H1 (cell line): ENCODE data around the gene MYO15A. TPM values are rescaled to one million over a fixed set of nuclear protein-coding genes. Genes with fewer than 3 reads are reported as not detected.

Experiments
- CTCF ChIA-PET: fragments of 300-600 bp; sonication (Branson Sonifier 250); formaldehyde crosslinking; loops from one replicate; lab custom pipeline; 2021; ENCODE audit not compliant: partially characterized antibody; lab: Charles Lee
- POLR2A ChIA-PET: fragments of 300-600 bp; sonication (Branson Sonifier 250); formaldehyde crosslinking; loops from one replicate; lab custom pipeline; 2021; ENCODE audit warnings: inconsistent platforms; ENCODE audit not compliant: partially characterized antibody; lab: Charles Lee
- DNase-seq, 2 experiments: peaks; one replicate each; pipeline versions ENCODE4 v3.0.0 to v3.0.0-alpha.2; 2010 to 2022; ENCODE audit warnings: low spot score in 2 of 2, low read depth in 1 of 2, mixed read lengths in 1 of 2
- FAIRE-seq: peaks from 2 replicates; lab custom pipeline; 2011; peaks lifted over from hg19 to GRCh38; lab: Jason Lieb, UNC
- H2AFZ ChIP-seq: 2 replicates; pipeline ENCODE4 v1.8.1; 2012; ENCODE audit warnings: low read length, inconsistent platforms
- H2AK5ac ChIP-seq: 2 replicates; pipeline ENCODE4 v1.6.1; 2013; ENCODE audit warnings: low read depth, low read length
- H2BK120ac ChIP-seq: replicated peaks from 2 replicates; pipeline ENCODE3; 2013; ENCODE audit warnings: low read depth, low read length, inconsistent platforms
- H2BK12ac ChIP-seq: 2 replicates; pipeline ENCODE4 v1.6.1; 2013; ENCODE audit warnings: low read depth, low read length
- H2BK15ac ChIP-seq: 2 replicates; pipeline ENCODE4 v1.6.1; 2013; ENCODE audit warnings: low read length
- H2BK20ac ChIP-seq: 2 replicates; pipeline ENCODE4 v1.6.1; 2013; ENCODE audit warnings: low read length
- H2BK5ac ChIP-seq: 2 replicates; pipeline ENCODE4 v1.6.1; 2013; ENCODE audit warnings: low read depth, low read length
- H3K14ac ChIP-seq: 2 replicates; pipeline ENCODE4 v1.6.1; 2013; ENCODE audit warnings: inconsistent platforms; ENCODE audit not compliant: insufficient read length
- H3K18ac ChIP-seq: 2 replicates; pipeline ENCODE4 v1.6.1; 2013; ENCODE audit warnings: low read length; ENCODE audit errors: extremely low read depth
- H3K23ac ChIP-seq: 2 replicates; pipeline ENCODE4 v1.6.1; 2013; ENCODE audit warnings: inconsistent platforms; ENCODE audit not compliant: insufficient read length
- H3K23me2 ChIP-seq: 2 replicates; pipeline ENCODE4 v1.6.1; 2013; ENCODE audit warnings: low read depth, low read length
- H3K27ac ChIP-seq: 2 replicates; pipeline ENCODE4 v1.6.1; 2011; ENCODE audit warnings: low read depth, low read length, inconsistent platforms
- H3K27me3 ChIP-seq, 4 experiments: replicated peaks in 1 of 4; 1 replicate in 1 of 4; 2 replicates in 3 of 4; pipeline versions ENCODE4 v1.6.1 to v1.8.1; 2011 to 2013; ENCODE audit warnings: low read length in 3 of 4, mild to moderate bottlenecking in 3 of 4, inconsistent platforms in 2 of 4, mixed read lengths in 2 of 4, moderate library complexity in 1 of 4; ENCODE audit not compliant: control insufficient read depth in 3 of 4, insufficient read depth in 3 of 4; ENCODE audit errors: extremely low read depth in 1 of 4
- H3K36me3 ChIP-seq, 4 experiments: 2 replicates each; pipeline versions ENCODE4 v1.6.1 to v1.8.1; 2011 to 2013; ENCODE audit warnings: mild to moderate bottlenecking in 4 of 4, low read length in 3 of 4, moderate library complexity in 2 of 4, control low read depth in 1 of 4, inconsistent platforms in 1 of 4; ENCODE audit not compliant: insufficient read depth in 4 of 4, control insufficient read depth in 2 of 4
- H3K4ac ChIP-seq: replicated peaks from 2 replicates; pipeline ENCODE3; 2013; ENCODE audit warnings: low read length, low read depth, mixed read lengths, inconsistent platforms; ENCODE audit not compliant: insufficient read length
- H3K4me1 ChIP-seq, 4 experiments: replicated peaks in 1 of 4; 1 replicate in 1 of 4; 2 replicates in 3 of 4; pipeline versions ENCODE4 v1.6.1 to v1.8.1; 2011 to 2013; ENCODE audit warnings: low read length in 3 of 4, inconsistent platforms in 2 of 4, mixed read lengths in 1 of 4; ENCODE audit not compliant: insufficient read depth in 4 of 4, control insufficient read depth in 3 of 4
- H3K4me2 ChIP-seq, 2 experiments: 2 replicates each; pipeline versions ENCODE4 v1.6.1 to v1.8.1; 2011 to 2013; ENCODE audit warnings: low read depth in 2 of 2, low read length in 2 of 2, control low read depth in 1 of 2, inconsistent platforms in 1 of 2, mild to moderate bottlenecking in 1 of 2; ENCODE audit not compliant: insufficient read depth in 1 of 2
- H3K4me3 ChIP-seq, 4 experiments: fragments of 200-600, 300-600 bp in 1 of 4; sonication (generic), shearing (Covaris generic), sonication (Bioruptor Twin) in 1 of 4; 2 replicates each; pipeline versions ENCODE4 v1.5.1 to v1.8.1; 2011 to 2016; ENCODE audit warnings: low read length in 4 of 4, low read depth in 3 of 4, control low read depth in 2 of 4, inconsistent platforms in 2 of 4, mild to moderate bottlenecking in 2 of 4, mixed read lengths in 1 of 4, moderate library complexity in 1 of 4; ENCODE audit not compliant: insufficient read depth in 2 of 4; ENCODE audit errors: extremely low read depth in 1 of 4
- H3K56ac ChIP-seq: replicated peaks from 2 replicates; pipeline ENCODE3; 2013; ENCODE audit warnings: low read depth, mild to moderate bottlenecking, mixed read lengths, low read length, inconsistent platforms; ENCODE audit not compliant: insufficient read length
- H3K79me1 ChIP-seq: 2 replicates; pipeline ENCODE4 v1.6.1; 2013; ENCODE audit warnings: low read depth, low read length, control low read depth
- H3K79me2 ChIP-seq, 2 experiments: 2 replicates each; pipeline versions ENCODE4 v1.6.1 to v1.8.1; 2012 to 2013; ENCODE audit warnings: low read length in 2 of 2, mild to moderate bottlenecking in 2 of 2, inconsistent platforms in 1 of 2; ENCODE audit not compliant: insufficient read depth in 2 of 2, control insufficient read depth in 1 of 2
- H3K9ac ChIP-seq, 4 experiments: replicated peaks in 1 of 4; 1 replicate in 1 of 4; 2 replicates in 3 of 4; pipeline versions ENCODE4 v1.6.1 to v1.8.1; 2011 to 2013; ENCODE audit warnings: low read depth in 3 of 4, low read length in 3 of 4, control low read depth in 2 of 4, mild to moderate bottlenecking in 2 of 4, moderate library complexity in 2 of 4, inconsistent platforms in 1 of 4; ENCODE audit errors: extremely low read depth in 1 of 4
- H3K9me3 ChIP-seq, 2 experiments: 2 replicates each; pipeline versions ENCODE4 v1.6.1 to v1.8.1; 2012 to 2013; ENCODE audit warnings: mild to moderate bottlenecking in 2 of 2, moderate library complexity in 2 of 2, control low read depth in 1 of 2, inconsistent platforms in 1 of 2, low read depth in 1 of 2, low read length in 1 of 2, mixed read lengths in 1 of 2; ENCODE audit not compliant: insufficient read depth in 2 of 2
- H4K20me1 ChIP-seq, 2 experiments: replicated peaks in 1 of 2; 2 replicates each; pipeline versions ENCODE3 to v1.8.1; 2011 to 2013; ENCODE audit warnings: inconsistent platforms in 2 of 2, low read length in 2 of 2, mild to moderate bottlenecking in 1 of 2; ENCODE audit not compliant: insufficient read depth in 2 of 2, control insufficient read depth in 1 of 2
- H4K5ac ChIP-seq: 2 replicates; pipeline ENCODE4 v1.6.1; 2013; ENCODE audit warnings: low read length, low read depth, mixed read lengths, inconsistent platforms; ENCODE audit not compliant: insufficient read length
- H4K8ac ChIP-seq: 2 replicates; pipeline ENCODE4 v1.8.0; 2013; ENCODE audit warnings: mild to moderate bottlenecking, moderate library complexity, low read length, inconsistent platforms; ENCODE audit not compliant: insufficient read depth; ENCODE audit errors: extremely low read depth
- H4K91ac ChIP-seq: replicated peaks from 2 replicates; pipeline ENCODE3; 2013; ENCODE audit warnings: low read length, mixed read lengths, inconsistent platforms; ENCODE audit not compliant: insufficient read length
- CTBP2 ChIP-seq: IDR thresholded peaks from 2 replicates; pipeline ENCODE4 v1.7.0; 2011; ENCODE audit warnings: borderline replicate concordance, mild to moderate bottlenecking, moderate library complexity, mixed read lengths, low read length; ENCODE audit not compliant: insufficient read depth, insufficient read length
- FOSL1 ChIP-seq: IDR thresholded peaks from 2 replicates; pipeline ENCODE4 v1.6.1; 2011; ENCODE audit warnings: mild to moderate bottlenecking, low read depth, low read length, moderate library complexity; ENCODE audit not compliant: insufficient read depth
- POLR2AphosphoS5 ChIP-seq: IDR thresholded peaks from 2 replicates; pipeline ENCODE4 v1.6.1; 2011; ENCODE audit warnings: low read depth, low read length
- POU5F1 ChIP-seq: IDR thresholded peaks from 2 replicates; pipeline ENCODE4 v1.6.1; 2011; ENCODE audit warnings: low read depth, mild to moderate bottlenecking, low read length, moderate library complexity
- SIRT6 ChIP-seq: IDR thresholded peaks from one replicate; pipeline ENCODE4 v1.7.1; 2012; ENCODE audit warnings: low read length, inconsistent platforms
- TAF7 ChIP-seq: optimal IDR thresholded peaks from 2 replicates; pipeline ENCODE3; 2011; ENCODE audit warnings: low read depth, mild to moderate bottlenecking, inconsistent platforms, low read length, moderate library complexity, borderline replicate concordance
- WGBS, 2 experiments: shearing (Covaris generic) in 1 of 2; methylation state at CpG; one replicate each; pipeline versions ENCODE4 v1.1.6 to v1.1.7; 2013 to 2015; ENCODE audit warnings: low lambda C conversion rate in 2 of 2, mixed read lengths in 2 of 2, inconsistent platforms in 1 of 2, low coverage in 1 of 2, missing lambda C conversion rate in 1 of 2; ENCODE audit not compliant: insufficient replicate concordance in 2 of 2, insufficient coverage in 1 of 2, insufficient read length in 1 of 2; ENCODE audit errors: extremely low coverage in 1 of 2, missing lambda C conversion rate in 1 of 2; 5-methylcytosine and 5-hydroxymethylcytosine counted together
- polyA plus RNA-seq, 7 experiments: library from polyadenylated mRNA; depleted of rRNA in 3 of 7; stranded (reverse) in 5 of 7; unstranded in 2 of 7; fragments of >200 nt in 5 of 7; fragments of 200-250 nt in 2 of 7; gene quantifications; 1 replicate in 5 of 7; 2 replicates in 1 of 7; 4 replicates in 1 of 7; pipeline versions ENCODE4 v1.2.1 to v1.2.3, GENCODE V29; 2011 to 2013; ENCODE audit warnings: missing spikeins in 2 of 7, mixed read lengths in 2 of 7
- total RNA-seq: library from RNA; stranded (reverse); fragmentation: NEBNext Ultra II Directional; extraction: Animal tissue kit (Norgen Biotek cat#: 25700); gene quantifications from 2 replicates; pipeline ENCODE4 v1.2.1, GENCODE V29; 2021

Gene MYO15A
- total and polyA plus RNA-seq, 2 of the 8 experiments (the other 6 are each of a cell fraction or from before 2014, with no cell fraction given): 1.6 to 4.2 TPM

- no peak for DNase-seq
- no peak overlapping the region for H4K8ac ChIP-seq
- no peak overlapping the region for H2AK5ac ChIP-seq
- H3K9me3 ChIP-seq: no peaks in the 10 kb centered on the region
- no peak overlapping the region for H3K4me2 ChIP-seq
- H3K18ac ChIP-seq: no peak overlapping the region
- ChIA-PET CTCF (interaction anchor here (1.1 to 8.5 kb wide), 7 partner anchors 8 to 67 kb away, joined by 3 to 78 read pairs (median 4); no protein-coding TSS in a partner anchor), POLR2A (interaction anchor here (1.6 kb wide), 1 partner anchor 22 kb away, joined by 6 read pairs; the partner anchor contains the start of gene ALKBH5)
- H3K56ac ChIP-seq: no peak overlapping the region
- H3K4me3 ChIP-seq: no peak overlapping the region
- no peak overlapping the region for H3K4ac ChIP-seq
- peaks cover 0 to 32% of the 10 kb centered on the region in 2 experiments; a peak in 2 of 4 replicates for H3K79me2 ChIP-seq
- no peak overlapping the region for H2BK15ac ChIP-seq
- H3K14ac ChIP-seq: no peak overlapping the region
- H3K9ac ChIP-seq: no peak overlapping the region
- no peaks in the 10 kb centered on the region for H3K23me2 ChIP-seq
- no peak for TF ChIP-seq SIRT6
- no peak for TF ChIP-seq POLR2AphosphoS5
- TF ChIP-seq TAF7: no peak
- TF ChIP-seq POU5F1: no peak
- TF ChIP-seq CTBP2: no peak
- no peak for TF ChIP-seq FOSL1
- no peak overlapping the region for H4K5ac ChIP-seq
- no peak overlapping the region for H4K91ac ChIP-seq
- peaks cover 6 to 43% (median 19%) of the 10 kb centered on the region in 4 experiments; a peak in 6 of 8 replicates for H3K36me3 ChIP-seq
- no peaks in the 10 kb centered on the region for H3K27me3 ChIP-seq
- peaks cover 0 to 8% (median 3%) of the 10 kb centered on the region in 4 experiments; a peak in 5 of 7 replicates for H3K4me1 ChIP-seq
- peaks cover 19% of the 10 kb centered on the region for H3K79me1 ChIP-seq
- H2BK5ac ChIP-seq: peak overlapping the region; percentile 35; the same call in 1 of the 2 replicates
- FAIRE-seq: no peak
- no peak overlapping the region for H2AFZ ChIP-seq
- no peak overlapping the region for H2BK20ac ChIP-seq
- H2BK12ac ChIP-seq: no peak overlapping the region
- H3K23ac ChIP-seq: no peak overlapping the region
- no peak overlapping the region for H3K27ac ChIP-seq
- WGBS, 2 experiments: 93% methylated on average over 2 of the region's 2 CpGs; no CpG with 5 or more reads in 1 of the 2 experiments
- H2BK120ac ChIP-seq: no peak overlapping the region
- peaks cover 9 to 23% of the 10 kb centered on the region in 2 experiments for H4K20me1 ChIP-seq
These were observed 97.3 kb downstream of the MYO15A start for GRCh38 chr17:18205861-18206260.
